Hepatocyte (in vitro differentiated cells): Measurements from ENCODE around the gene RIN3. TPM values are rescaled to one million over a fixed set of nuclear protein-coding genes. Genes with fewer than 3 reads are reported as not detected.
A peak's percentile ranks its signal among the peaks of the same experiment; 100 is the strongest.

Source experiments
- DNase-seq: peaks from one replicate; pipeline ENCODE4 v3.0.0-alpha.2; 2016; ENCODE audit warnings: low spot score
- H2AFZ ChIP-seq: fragments of 200-600 bp; sonication (generic); 2 replicates; pipeline ENCODE4 v1.6.0; 2016; ENCODE audit warnings: antibody characterized with exemption, mild to moderate bottlenecking
- H3K27ac ChIP-seq: fragments of 200-600 bp; sonication (generic); 2 replicates; pipeline ENCODE4 v1.5.1; 2016; ENCODE audit warnings: mild to moderate bottlenecking
- H3K27me3 ChIP-seq: fragments of 200-600 bp; sonication (generic); 2 replicates; pipeline ENCODE4 v1.6.1; 2016
- H3K36me3 ChIP-seq: fragments of 200-600 bp; sonication (generic); replicated peaks from 2 replicates; pipeline ENCODE4 v1.5.1; 2016; ENCODE audit warnings: low read depth; ENCODE audit not compliant: insufficient read depth
- H3K4me1 ChIP-seq: fragments of 200-600 bp; sonication (generic); 2 replicates; pipeline ENCODE4 v1.5.1; 2016; ENCODE audit warnings: mild to moderate bottlenecking, moderate library complexity; ENCODE audit not compliant: insufficient read depth
- H3K4me2 ChIP-seq: fragments of 200-600 bp; sonication (generic); 2 replicates; pipeline ENCODE4 v1.6.0; 2016
- H3K4me3 ChIP-seq: fragments of 200-600 bp; sonication (generic); 2 replicates; pipeline ENCODE4 v1.5.1; 2016; ENCODE audit warnings: mild to moderate bottlenecking
- H3K79me2 ChIP-seq: fragments of 200-600 bp; sonication (generic); 2 replicates; pipeline ENCODE4 v1.6.0; 2017; ENCODE audit warnings: mild to moderate bottlenecking
- H3K9me2 ChIP-seq: fragments of 200-600 bp; sonication (generic); replicated peaks from 2 replicates; pipeline ENCODE4 v1.6.0; 2017; ENCODE audit warnings: mild to moderate bottlenecking; ENCODE audit not compliant: insufficient read depth
- H3K9me3 ChIP-seq: fragments of 200-600 bp; sonication (generic); 2 replicates; pipeline ENCODE4 v1.5.1; 2016; ENCODE audit warnings: low read depth, mild to moderate bottlenecking
- H4K20me1 ChIP-seq: fragments of 200-600 bp; sonication (generic); 2 replicates; pipeline ENCODE4 v1.6.0; 2016; ENCODE audit warnings: mild to moderate bottlenecking; ENCODE audit not compliant: insufficient read depth, poor library complexity, severe bottlenecking
- CTCF ChIP-seq: fragments of 200-600 bp; sonication (generic); IDR thresholded peaks from 2 replicates; pipeline ENCODE4 v1.5.1; 2016; ENCODE audit warnings: antibody characterized with exemption, mild to moderate bottlenecking; ENCODE audit not compliant: poor library complexity
- EZH2 ChIP-seq: fragments of 200-600 bp; sonication (generic); IDR thresholded peaks from 2 replicates; pipeline ENCODE4 v1.6.1; 2016; ENCODE audit warnings: antibody characterized with exemption, mild to moderate bottlenecking, borderline replicate concordance
- EZH2phosphoT487 ChIP-seq: fragments of 200-600 bp; sonication (generic); IDR thresholded peaks from one replicate; pipeline ENCODE4 v1.6.1; 2018; ENCODE audit warnings: antibody characterized with exemption, mild to moderate bottlenecking, low read depth, moderate library complexity; ENCODE audit not compliant: unreplicated experiment, severe bottlenecking
- WGBS: methylation state at CpG from one replicate; pipeline ENCODE4 v1.1.6; 2016; ENCODE audit warnings: low lambda C conversion rate; ENCODE audit errors: missing lambda C conversion rate; 5-methylcytosine and 5-hydroxymethylcytosine counted together
- polyA plus RNA-seq: library from polyadenylated mRNA; unstranded; fragments of >200 nt; fragmentation: Nextera tagmentation; extraction: Ambion mirVana; gene quantifications from 2 replicates; pipeline ENCODE4 v1.2.1, GENCODE V29; 2016
- total RNA-seq: library from RNA; depleted of rRNA; stranded (reverse); fragments of >200 nt; gene quantifications from 2 replicates; pipeline ENCODE4 v1.2.3, GENCODE V29; 2014

The RIN3 gene
- total and polyA plus RNA-seq, 2 experiments from 2014 or later, result 4.2 to 11.8 TPM

GRCh38 chr14:92733007-92733406 is 219.4 kb downstream of the RIN3 start:
- no peaks in the 10 kb centered on the region for H3K9me2 ChIP-seq
- H4K20me1 ChIP-seq, result no peaks in the 10 kb centered on the region
- H3K9me3 ChIP-seq, result no peaks in the 10 kb centered on the region
- no peak for TF ChIP-seq CTCF
- TF ChIP-seq EZH2phosphoT487, result no peak
- no peak for TF ChIP-seq EZH2
- no peak overlapping the region for H3K4me3 ChIP-seq
- peaks cover 17% of the 10 kb centered on the region for H3K4me1 ChIP-seq
- no peak overlapping the region for H3K4me2 ChIP-seq
- peak overlapping the region; percentile 17 for H3K27ac ChIP-seq
- no peak overlapping the region for H2AFZ ChIP-seq
- WGBS, result 73% methylated on average over 4 of the region's 4 CpGs
- no peaks in the 10 kb centered on the region for H3K36me3 ChIP-seq
- no peaks in the 10 kb centered on the region for H3K27me3 ChIP-seq
- peaks cover 18% of the 10 kb centered on the region for H3K79me2 ChIP-seq
- DNase-seq, result no peak

- Histone ChIP-seq H3K4me2 (no peak overlapping the region), H3K27me3 (no peaks in the 10 kb centered on the region), H4K20me1 (no peaks in the 10 kb centered on the region), H3K79me2 (peaks cover 28% of the 10 kb centered on the region), H3K4me1 (peaks cover 17% of the 10 kb centered on the region), H3K9me3 (no peaks in the 10 kb centered on the region), H3K27ac (no peak overlapping the region), H3K4me3 (no peak overlapping the region), H3K36me3 (no peaks in the 10 kb centered on the region), H2AFZ (no peak overlapping the region), H3K9me2 (no peaks in the 10 kb centered on the region)
- DNase-seq, result no peak
- TF ChIP-seq EZH2phosphoT487 (no peak), EZH2 (no peak), CTCF (no peak)
- 93% methylated on average over 7 of the region's 7 CpGs for WGBS
Observed at GRCh38 chr14:92734618-92735017, 221.0 kb downstream of the RIN3 start.

GRCh38 chr14:92735344-92735743 is 221.8 kb downstream of the RIN3 start:
- WGBS, result 91% methylated on average over 6 of the region's 6 CpGs
- no peak for DNase-seq
- H3K4me2 ChIP-seq, result no peak overlapping the region
- TF ChIP-seq EZH2, result no peak
- TF ChIP-seq EZH2phosphoT487, result no peak
- TF ChIP-seq CTCF, result no peak
- no peaks in the 10 kb centered on the region for H4K20me1 ChIP-seq
- H3K36me3 ChIP-seq, result no peaks in the 10 kb centered on the region
- no peak overlapping the region for H2AFZ ChIP-seq
- H3K9me3 ChIP-seq, result no peaks in the 10 kb centered on the region
- H3K9me2 ChIP-seq, result no peaks in the 10 kb centered on the region
- H3K27ac ChIP-seq, result no peak overlapping the region
- no peak overlapping the region for H3K4me3 ChIP-seq
- no peaks in the 10 kb centered on the region for H3K27me3 ChIP-seq
- peaks cover 17% of the 10 kb centered on the region for H3K4me1 ChIP-seq
- H3K79me2 ChIP-seq, result peaks cover 30% of the 10 kb centered on the region

GRCh38 chr14:92737206-92737605 is 223.6 kb downstream of the RIN3 start:
- H3K27me3 ChIP-seq, result no peaks in the 10 kb centered on the region
- H2AFZ ChIP-seq, result no peak overlapping the region
- no peak overlapping the region for H3K4me3 ChIP-seq
- no peaks in the 10 kb centered on the region for H4K20me1 ChIP-seq
- TF ChIP-seq EZH2phosphoT487 (no peak), EZH2 (no peak), CTCF (no peak)
- H3K79me2 ChIP-seq, result peaks cover 30% of the 10 kb centered on the region
- DNase-seq, result no peak
- H3K9me2 ChIP-seq, result no peaks in the 10 kb centered on the region
- no peak overlapping the region for H3K4me2 ChIP-seq
- H3K36me3 ChIP-seq, result no peaks in the 10 kb centered on the region
- H3K27ac ChIP-seq, result peak overlapping the region; percentile 24
- H3K4me1 ChIP-seq, result peaks cover 16% of the 10 kb centered on the region
- no peaks in the 10 kb centered on the region for H3K9me3 ChIP-seq
- 60% methylated on average over 4 of the region's 4 CpGs for WGBS
